Activated T-cell treated with anti-CD3 and anti-CD28 coated beads, Interleukin-2, amount 50 U/mL, for 4 hours (primary cell): Measurements from ENCODE around the gene GSK3A. TPM values are rescaled to one million over a fixed set of nuclear protein-coding genes. Genes with fewer than 3 reads are reported as not detected.
A peak's percentile ranks its signal among the peaks of the same experiment; 100 is the strongest.

ENCODE experiments used
- ATAC-seq, 2 donors: fragments of 200-7000 bp; cut with Tn5 transposase; one replicate each; pipeline ENCODE4 v1.10.0; 2021
- DNase-seq: peaks from one replicate; pipeline ENCODE4 v3.0.0-alpha.2; 2020
- H3K27me3 Mint-ChIP-seq: one replicate; pipeline ENCODE4 v1.8.0; 2021; ENCODE audit warnings: low read depth, mixed read lengths
- H3K36me3 Mint-ChIP-seq: one replicate; pipeline ENCODE4 v1.8.0; 2022; ENCODE audit warnings: mixed read lengths; ENCODE audit not compliant: insufficient read depth
- H3K4me1 Mint-ChIP-seq: one replicate; pipeline ENCODE4 v1.8.0; 2021; ENCODE audit warnings: low read depth, mixed read lengths
- H3K4me3 Mint-ChIP-seq: one replicate; pipeline ENCODE4 v1.8.0; 2021; ENCODE audit warnings: mild to moderate bottlenecking, moderate library complexity, mixed read lengths
- H3K9me3 Mint-ChIP-seq: one replicate; pipeline ENCODE4 v1.8.0; 2021; ENCODE audit warnings: mixed read lengths
- total RNA-seq, 3 donors: library from RNA; stranded (reverse); gene quantifications; one replicate each; pipeline ENCODE4 v1.2.1, GENCODE V29; 2021

The GSK3A gene
- total RNA-seq, 3 donors from 2014 or later = 51.9 to 56.4 (median 55.2) TPM

- Mint-ChIP-seq H3K9me3 (no peaks in the 10 kb centered on the region), H3K4me1 (peaks cover 85% of the 10 kb centered on the region), H3K4me3 (peak overlapping the region; percentile 60), H3K27me3 (no peaks in the 10 kb centered on the region), H3K36me3 (peaks cover 35% of the 10 kb centered on the region)
- peak; percentile 50 to 59 for ATAC-seq
- peak; percentile 33 for DNase-seq
These were observed 42.8 kb downstream of the GSK3A start for GRCh38 chr19:42199440-42200115.

DNA sequence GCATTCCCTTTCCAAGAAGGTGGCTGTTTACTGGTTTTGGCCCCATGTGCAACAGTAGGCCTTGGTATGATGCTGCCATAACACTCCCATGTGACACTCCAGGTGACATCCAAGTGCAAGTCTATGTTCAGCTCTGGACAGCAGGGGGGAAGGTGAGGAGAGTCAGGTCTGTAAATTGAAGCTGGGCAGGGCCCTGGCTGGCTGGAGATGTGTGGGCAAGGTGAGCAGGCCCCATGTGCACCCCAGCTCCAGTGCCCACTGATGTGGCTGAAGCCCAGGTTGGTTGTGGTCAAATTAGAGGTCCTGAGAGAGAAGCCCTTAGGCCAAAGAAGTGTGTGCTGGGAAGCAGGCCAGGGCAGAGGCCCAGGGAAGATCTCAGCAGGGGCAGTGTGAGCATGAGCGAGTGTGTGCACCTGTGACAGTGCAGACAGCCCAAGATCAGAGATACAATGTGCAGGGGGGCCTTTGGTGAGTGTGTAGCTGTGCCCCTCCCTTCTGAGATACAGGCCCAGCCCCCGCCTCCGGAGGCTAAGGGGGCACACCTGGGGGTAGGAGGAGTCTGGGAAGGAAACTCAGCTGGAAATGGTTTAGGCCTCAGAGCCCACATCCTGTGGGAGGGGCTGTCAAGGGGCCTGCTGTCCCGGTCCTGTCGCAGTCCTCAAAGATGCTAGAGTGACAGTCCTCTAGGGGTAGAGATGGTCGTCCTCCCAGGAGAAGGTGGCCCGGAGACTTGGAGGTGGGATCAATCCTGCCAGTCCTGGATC lies 43.5 kb downstream of the GSK3A start:
- ATAC-seq (peak; percentile 66 to 72), DNase-seq (peak; percentile 43)
- Mint-ChIP-seq H3K27me3 (no peaks in the 10 kb centered on the region), H3K36me3 (peaks cover 34% of the 10 kb centered on the region), H3K4me3 (peak overlapping the region; percentile 60), H3K4me1 (peaks cover 81% of the 10 kb centered on the region), H3K9me3 (no peaks in the 10 kb centered on the region)

DNA sequence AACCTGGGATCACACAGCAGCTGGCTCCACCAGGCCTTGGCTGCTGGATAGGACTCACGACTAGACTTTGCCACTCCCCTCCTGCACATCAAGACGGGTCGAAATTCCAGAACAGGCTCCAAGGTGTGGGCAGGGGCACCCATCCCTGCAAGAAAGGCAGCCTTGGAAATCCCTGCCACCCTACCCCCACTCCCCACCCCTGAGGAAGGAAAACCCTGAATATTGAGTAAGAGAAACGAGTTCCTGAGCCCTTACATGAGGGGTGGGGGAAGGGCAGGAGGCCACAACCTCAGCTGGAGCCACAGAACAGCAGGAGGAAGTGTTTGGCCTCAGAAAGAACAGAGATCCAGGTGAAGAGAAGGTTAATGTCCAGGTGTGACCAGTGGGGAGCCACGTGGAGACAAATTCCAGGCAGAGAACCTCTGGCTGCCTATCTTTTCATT lies 45.0 kb downstream of the GSK3A start:
- H3K36me3 Mint-ChIP-seq = peaks cover 23% of the 10 kb centered on the region
- DNase-seq = no peak

GRCh38 chr19:42196011-42197001 lies 46.1 kb downstream of the GSK3A start:
- ATAC-seq = no peak
- peaks cover 70% of the 10 kb centered on the region for H3K4me1 Mint-ChIP-seq
- no peaks in the 10 kb centered on the region for H3K27me3 Mint-ChIP-seq
- no peak for DNase-seq
- H3K36me3 Mint-ChIP-seq = peaks cover 21% of the 10 kb centered on the region
- no peaks in the 10 kb centered on the region for H3K9me3 Mint-ChIP-seq
- no peak overlapping the region for H3K4me3 Mint-ChIP-seq

More for the DNA sequence above, 45.0 kb downstream of the GSK3A start:
- H3K4me3 Mint-ChIP-seq = no peak overlapping the region
- no peak for ATAC-seq
- no peaks in the 10 kb centered on the region for H3K27me3 Mint-ChIP-seq
- H3K9me3 Mint-ChIP-seq = no peaks in the 10 kb centered on the region
- peaks cover 71% of the 10 kb centered on the region for H3K4me1 Mint-ChIP-seq

DNA sequence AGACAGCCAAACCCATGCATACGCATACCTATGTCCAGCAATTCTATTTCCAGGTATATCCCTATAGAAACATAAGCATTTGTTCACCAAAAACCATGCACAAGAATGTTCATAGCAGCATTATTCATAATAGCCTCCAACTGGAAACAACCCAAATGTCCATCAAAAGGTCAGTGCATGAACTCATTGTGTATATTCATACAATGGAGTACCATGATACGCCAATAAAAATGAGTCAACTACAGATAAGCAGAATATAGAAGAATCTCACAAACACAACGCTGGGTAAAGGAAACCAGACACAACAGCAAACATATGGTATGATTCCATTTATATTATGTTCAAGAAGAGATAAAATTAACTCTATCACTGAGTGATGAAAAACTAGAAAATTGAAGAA lies 48.7 kb downstream of the GSK3A start:
- ATAC-seq = no peak

DNA sequence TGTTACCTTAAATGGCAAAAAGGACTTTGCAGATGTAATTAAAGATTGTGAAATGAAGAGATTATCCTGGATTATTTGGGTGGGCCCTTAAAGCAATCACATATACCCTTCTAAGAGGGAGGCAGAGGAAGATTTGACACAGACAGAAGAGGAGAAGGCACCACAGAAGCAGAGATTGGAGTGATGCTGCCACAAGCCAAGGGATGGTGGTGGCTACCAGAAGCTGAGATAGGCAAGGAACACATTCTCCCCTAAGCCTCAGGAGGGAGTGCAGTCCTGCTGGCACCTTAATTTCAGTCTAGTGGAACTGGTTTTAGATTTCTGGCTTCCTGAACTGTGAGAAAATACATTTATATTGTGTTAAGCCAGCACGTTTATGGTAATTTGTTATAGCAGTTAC lies 49.1 kb downstream of the GSK3A start:
- Mint-ChIP-seq H3K9me3 (no peaks in the 10 kb centered on the region), H3K27me3 (no peaks in the 10 kb centered on the region), H3K4me3 (no peak overlapping the region), H3K4me1 (peaks cover 56% of the 10 kb centered on the region), H3K36me3 (peaks cover 10% of the 10 kb centered on the region)
- no peak for DNase-seq
- no peak for ATAC-seq

More for the DNA sequence above, 48.7 kb downstream of the GSK3A start:
- no peak for DNase-seq
- Mint-ChIP-seq H3K27me3 (no peaks in the 10 kb centered on the region), H3K9me3 (no peaks in the 10 kb centered on the region), H3K4me3 (no peak overlapping the region), H3K36me3 (peaks cover 13% of the 10 kb centered on the region), H3K4me1 (peaks cover 59% of the 10 kb centered on the region)

DNA sequence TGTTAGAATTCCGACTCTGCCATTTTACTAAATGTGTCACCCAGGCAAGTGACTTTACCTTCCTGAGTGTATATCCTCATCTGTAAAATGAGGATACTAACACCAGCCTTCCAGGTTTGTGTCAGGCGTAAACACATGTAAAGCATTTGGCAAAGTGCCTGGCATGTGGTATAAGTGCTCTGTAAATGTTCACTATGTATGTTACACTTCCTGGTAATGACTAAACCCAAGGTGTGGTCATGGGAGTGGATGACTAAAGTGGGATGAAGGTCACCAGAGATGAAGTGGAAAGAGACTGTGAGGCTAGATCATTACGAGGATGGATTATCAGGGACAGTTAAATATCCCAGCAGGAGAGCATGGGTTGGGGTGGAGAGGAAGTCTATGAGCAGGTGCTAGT lies 50.5 kb downstream of the GSK3A start:
- peaks cover 49% of the 10 kb centered on the region for H3K4me1 Mint-ChIP-seq
- no peak for DNase-seq
- H3K36me3 Mint-ChIP-seq = peaks cover 6% of the 10 kb centered on the region
- peak; percentile 73 to 86 for ATAC-seq
- no peak overlapping the region for H3K4me3 Mint-ChIP-seq
- H3K9me3 Mint-ChIP-seq = no peaks in the 10 kb centered on the region
- H3K27me3 Mint-ChIP-seq = no peaks in the 10 kb centered on the region

- Mint-ChIP-seq H3K4me3 (no peak overlapping the region), H3K4me1 (peaks cover 47% of the 10 kb centered on the region), H3K9me3 (no peaks in the 10 kb centered on the region), H3K27me3 (no peaks in the 10 kb centered on the region), H3K36me3 (peaks cover 6% of the 10 kb centered on the region)
- DNase-seq (no peak), ATAC-seq (no peak)
These were observed 51.1 kb downstream of the GSK3A start for GRCh38 chr19:42191330-42191729.

GRCh38 chr19:42189133-42189532 lies 53.3 kb downstream of the GSK3A start:
- H3K36me3 Mint-ChIP-seq = peaks cover 2% of the 10 kb centered on the region
- ATAC-seq = no peak
- no peaks in the 10 kb centered on the region for H3K27me3 Mint-ChIP-seq
- peaks cover 57% of the 10 kb centered on the region for H3K4me1 Mint-ChIP-seq
- no peak overlapping the region for H3K4me3 Mint-ChIP-seq
- no peaks in the 10 kb centered on the region for H3K9me3 Mint-ChIP-seq
- no peak for DNase-seq

DNA sequence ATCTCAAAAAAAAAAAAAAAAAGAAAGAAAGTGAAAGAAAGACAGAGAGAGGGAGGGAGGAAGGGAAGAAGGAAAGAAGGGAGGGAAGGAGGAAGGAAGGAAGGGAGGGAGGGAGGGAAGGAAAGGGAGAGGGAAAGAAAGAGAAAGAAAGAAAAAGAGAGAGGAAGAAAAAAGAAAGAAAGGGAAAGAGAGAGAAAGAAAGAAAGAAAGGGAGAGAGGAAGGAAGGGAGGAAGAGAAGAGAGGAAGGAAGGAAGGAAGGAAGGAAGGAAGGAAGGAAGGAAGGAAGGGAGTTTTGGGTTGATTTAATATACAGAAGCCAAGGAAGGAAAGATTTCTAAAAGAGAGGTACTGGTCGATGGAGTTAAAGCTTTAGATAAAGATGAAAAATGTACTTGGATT lies 53.7 kb downstream of the GSK3A start:
- Mint-ChIP-seq H3K36me3 (peaks cover 2% of the 10 kb centered on the region), H3K4me3 (no peak overlapping the region), H3K4me1 (peaks cover 56% of the 10 kb centered on the region), H3K9me3 (no peaks in the 10 kb centered on the region), H3K27me3 (no peaks in the 10 kb centered on the region)
- DNase-seq = no peak
- no peak for ATAC-seq

DNA sequence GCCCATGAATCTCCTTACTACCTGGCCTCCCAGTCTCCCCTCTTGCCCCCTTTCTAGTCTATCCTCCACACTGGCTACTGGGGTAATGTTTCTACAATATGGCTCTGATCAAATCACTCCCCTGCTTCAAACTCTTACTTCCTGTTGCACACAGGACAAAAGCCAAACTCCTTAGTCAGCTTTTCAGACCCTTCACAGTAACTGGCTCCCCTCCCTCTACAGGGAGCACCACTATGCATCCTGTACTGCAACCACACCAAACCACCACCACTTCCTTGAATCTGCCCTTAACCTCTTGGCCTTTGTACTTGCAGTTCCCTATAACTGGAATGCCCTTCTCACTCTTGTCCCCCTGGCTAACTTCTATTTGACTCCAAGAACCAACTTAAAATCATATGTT lies 57.1 kb downstream of the GSK3A start:
- Mint-ChIP-seq H3K9me3 (no peaks in the 10 kb centered on the region), H3K27me3 (no peaks in the 10 kb centered on the region), H3K4me1 (peaks cover 55% of the 10 kb centered on the region), H3K36me3 (no peaks in the 10 kb centered on the region), H3K4me3 (no peak overlapping the region)
- DNase-seq = no peak
- peak; percentile 43 to 53 for ATAC-seq

- Mint-ChIP-seq H3K4me1 (peaks cover 52% of the 10 kb centered on the region), H3K4me3 (no peak overlapping the region), H3K27me3 (peaks cover 4% of the 10 kb centered on the region), H3K36me3 (no peaks in the 10 kb centered on the region), H3K9me3 (no peaks in the 10 kb centered on the region)
- ATAC-seq (peak; percentile 70 to 75), DNase-seq (peak; percentile 70)
These were observed 58.0 kb downstream of the GSK3A start for GRCh38 chr19:42184401-42184861.
